IPS-11a (cell line): ENCODE data around the gene ZRANB3.

Experiments
- H3K4me3 ChIP-seq: one replicate; pipeline ENCODE4 v1.5.1; 2013; ENCODE audit warnings: low read depth, low read length, control low read depth

ZRANB3 gene

DNA sequence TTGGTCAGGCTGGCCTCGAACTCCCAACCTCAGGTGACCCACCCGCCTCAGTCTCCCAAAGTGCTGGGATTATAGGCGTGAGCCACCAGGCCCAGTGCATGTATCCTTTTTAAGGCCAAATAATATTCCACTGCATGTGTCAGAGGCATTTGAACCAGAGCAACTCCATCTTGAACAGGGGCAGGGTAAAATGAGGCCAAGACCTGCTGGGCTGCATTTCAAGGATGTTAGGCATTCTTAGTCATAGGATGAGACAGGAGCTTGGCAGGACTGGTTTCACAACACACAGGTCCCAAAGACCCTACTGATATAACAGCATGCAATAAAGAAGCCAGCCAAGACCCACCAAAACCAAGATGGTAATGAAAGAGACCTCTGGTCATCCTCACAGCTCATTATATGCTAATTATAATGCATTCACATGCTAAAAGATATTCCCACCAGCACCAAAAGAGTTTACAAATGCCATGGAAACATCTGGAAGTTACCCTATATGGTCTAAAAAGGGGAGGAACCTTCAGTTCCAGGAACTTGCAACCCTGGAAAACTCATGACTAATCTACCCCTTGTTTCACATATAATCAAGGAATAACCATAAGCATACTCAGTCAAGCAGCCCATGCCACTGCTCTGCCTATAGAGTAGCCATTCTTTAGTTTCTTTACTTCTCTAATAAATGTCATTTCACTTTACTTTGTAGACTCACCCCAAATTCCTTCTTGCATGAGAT, 274.3 kb downstream of the ZRANB3 start:
- no peak overlapping the region for H3K4me3 ChIP-seq

DNA sequence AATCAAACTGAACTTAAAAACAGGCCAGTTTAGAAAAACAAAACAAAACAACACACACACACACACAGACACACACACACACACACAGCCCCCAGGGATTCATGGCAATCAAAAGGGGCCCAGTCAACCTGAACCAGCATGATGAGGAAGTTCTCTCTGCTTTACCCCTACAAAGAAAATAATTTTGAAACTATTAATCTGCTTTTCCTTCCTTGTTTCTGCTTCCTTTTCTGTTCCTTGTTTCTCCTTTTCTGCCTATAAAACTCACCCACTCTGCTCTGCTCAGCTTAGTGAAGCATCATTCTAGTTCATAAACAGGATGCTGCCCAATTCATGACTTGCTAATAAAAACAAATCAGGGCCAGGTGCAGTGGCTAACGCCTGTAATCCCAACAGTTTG, 275.8 kb downstream of the ZRANB3 start:
- H3K4me3 ChIP-seq: no peak overlapping the region

DNA sequence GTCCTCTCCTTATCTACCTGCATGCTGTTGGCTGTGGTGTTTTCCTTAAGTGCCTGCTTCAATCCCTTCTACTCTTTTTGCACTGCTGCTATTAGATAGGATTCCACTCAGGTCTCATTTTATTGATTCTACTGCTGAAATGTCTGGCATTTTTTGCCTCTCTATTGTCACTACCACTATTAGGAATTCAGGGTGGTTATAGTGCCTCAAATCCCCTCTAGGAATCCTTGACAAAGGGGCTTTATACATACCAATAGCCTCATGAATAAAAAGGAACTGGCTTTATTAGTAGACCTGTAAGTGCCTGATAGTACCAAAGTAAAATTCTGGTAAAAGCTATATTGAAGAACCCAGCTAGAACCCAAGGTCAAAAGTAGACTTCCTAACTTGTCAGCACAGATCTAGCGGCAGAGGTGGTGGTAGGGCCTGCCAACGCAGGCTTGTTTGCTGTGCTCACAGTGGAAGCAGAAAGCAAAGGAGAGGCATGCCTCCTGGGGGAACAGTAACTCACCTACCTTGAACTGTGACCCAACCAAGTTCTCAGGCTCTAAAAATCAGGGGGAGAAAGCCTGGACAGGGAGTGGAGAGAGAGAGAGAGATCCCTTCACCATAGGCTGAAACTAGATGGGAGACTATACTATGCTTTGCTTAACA, 278.1 kb downstream of the ZRANB3 start:
- no peak overlapping the region for H3K4me3 ChIP-seq

DNA sequence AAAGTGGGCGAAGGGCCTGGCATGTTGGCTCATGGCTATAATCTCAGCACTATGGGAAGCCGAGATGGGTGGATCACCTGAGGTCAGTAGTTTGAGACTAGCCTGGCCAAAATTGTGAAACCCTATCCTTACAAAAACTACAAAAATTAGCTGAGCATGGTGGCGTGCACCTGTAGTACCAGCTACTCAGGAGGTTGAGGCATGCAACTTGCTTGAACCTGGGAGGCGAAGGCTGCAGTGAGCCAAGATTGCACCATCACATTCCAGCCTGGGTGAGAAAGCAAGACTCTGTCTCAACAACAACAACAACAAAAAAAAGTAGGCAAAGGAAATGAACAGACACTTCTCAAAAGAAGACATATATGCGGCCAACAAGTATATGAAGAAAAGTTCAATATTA, 282.4 kb downstream of the ZRANB3 start:
- no peak overlapping the region for H3K4me3 ChIP-seq

DNA sequence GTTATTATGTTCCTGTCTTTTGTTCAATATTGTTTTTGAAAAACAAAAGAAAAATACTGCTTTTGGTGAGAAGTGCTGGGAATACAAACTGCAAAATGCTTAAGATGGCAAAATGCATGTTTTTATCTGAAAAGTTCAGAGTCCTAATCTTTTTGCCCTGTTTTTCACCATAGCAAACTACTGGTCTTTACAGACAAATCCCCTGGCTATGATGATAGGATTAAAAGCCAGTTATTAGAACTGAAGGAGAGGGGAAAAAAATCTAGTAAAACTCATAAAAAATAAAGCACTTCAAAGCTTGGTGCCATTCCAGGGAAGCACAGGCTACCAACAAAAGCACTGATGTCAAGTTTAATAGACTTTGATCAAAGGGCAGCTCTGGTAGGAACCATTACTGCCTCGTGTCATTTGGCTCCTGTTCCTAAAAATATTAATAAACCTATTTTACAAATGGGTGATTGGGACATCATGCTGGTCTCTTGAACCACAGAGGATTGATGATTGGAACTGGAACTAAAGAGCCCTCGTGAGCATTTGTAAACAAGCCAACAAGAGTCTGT, 284.2 kb downstream of the ZRANB3 start:
- no peak overlapping the region for H3K4me3 ChIP-seq

DNA sequence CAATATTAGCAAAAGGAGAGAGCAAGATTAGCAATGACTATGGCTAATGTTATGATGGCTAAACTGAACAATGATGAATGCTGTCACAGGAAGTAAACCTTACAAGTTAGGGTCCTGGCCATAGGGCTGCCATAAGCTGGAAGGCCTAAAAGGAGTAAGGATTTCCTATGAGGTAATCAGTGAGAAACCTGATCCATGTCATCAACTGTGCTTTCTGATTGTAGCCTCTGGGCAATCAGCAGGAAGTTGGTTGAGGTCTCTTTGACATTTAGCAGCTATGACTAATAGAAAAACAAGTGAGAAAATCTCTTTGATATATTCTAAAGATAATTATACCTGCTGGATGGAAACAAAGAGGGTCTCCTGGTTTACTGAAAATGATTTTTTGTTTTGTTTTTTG, 285.9 kb downstream of the ZRANB3 start:
- no peak overlapping the region for H3K4me3 ChIP-seq

DNA sequence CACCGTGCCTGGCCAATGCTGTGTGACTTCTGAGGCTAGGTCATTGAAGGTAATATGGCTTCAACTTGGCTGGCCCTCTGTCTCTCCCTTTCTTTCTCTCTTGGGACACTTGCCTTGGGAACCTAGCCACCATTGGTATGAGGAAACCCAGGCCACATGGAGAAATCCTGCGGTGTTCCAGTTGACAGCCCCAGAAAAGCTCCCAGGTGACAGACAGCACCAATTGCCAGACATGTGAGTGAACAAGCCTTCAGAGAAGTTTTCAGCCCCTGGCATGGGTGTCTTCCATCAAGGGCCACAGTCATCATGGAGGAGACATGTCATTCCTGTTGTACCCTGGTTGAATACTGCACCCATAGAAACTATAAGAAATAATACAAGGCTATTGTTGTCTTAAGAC, 292.4 kb downstream of the ZRANB3 start:
- H3K4me3 ChIP-seq: no peak overlapping the region

DNA sequence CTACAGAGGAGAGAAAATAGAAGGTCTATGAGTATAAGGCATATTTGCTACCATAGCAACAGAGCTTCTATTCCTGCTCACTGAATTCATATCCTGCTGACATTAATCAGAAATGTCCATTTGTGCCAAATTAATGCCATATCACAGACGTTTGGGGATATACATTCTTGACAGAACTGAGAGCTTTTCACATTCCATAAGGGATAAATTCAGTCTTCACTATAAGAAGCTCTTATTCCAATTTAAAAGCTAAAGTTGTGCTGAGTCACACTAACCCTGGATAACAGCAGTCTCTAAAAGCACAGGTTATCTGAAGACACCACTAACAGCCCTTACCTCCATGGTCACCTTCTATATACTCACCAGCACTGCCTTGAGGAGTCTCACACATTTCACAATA, 300.9 kb downstream of the ZRANB3 start:
- no peak overlapping the region for H3K4me3 ChIP-seq

DNA sequence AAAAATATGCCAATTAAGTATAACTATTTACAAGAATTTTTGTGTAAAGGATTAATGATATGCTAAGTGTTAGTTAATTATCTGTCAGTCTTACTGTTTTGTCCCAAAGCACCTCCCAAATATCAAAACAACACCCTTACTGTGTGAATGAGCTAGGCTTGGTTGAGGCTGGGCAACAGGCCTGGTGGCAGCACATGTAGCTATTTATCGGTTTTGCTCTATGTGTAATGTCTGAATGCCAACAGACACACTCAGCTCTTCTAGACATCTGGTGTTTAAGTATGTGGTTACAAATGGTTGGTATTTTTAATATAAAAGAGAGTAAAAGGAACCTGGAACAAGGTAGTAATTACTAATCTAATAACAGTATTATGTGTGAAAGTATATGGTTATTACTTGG, 303.6 kb downstream of the ZRANB3 start:
- no peak overlapping the region for H3K4me3 ChIP-seq

DNA sequence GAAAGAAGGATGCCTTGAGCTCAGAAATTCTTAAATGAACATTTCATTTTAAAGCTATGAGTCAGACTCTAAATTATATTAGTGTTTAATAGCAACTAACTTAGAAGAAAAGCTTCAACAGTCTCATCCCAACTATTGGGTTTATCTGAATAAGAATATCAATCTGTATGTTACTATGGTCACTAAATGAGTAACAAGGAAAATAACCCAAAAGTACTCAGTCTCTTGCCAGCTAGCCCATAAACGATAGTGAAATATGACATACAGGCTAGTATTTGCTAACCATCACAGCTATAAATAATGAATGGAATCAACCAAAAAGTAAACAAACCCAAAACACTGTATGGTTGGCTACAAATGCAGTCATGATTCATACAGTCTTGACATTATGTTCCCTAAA, 304.1 kb downstream of the ZRANB3 start:
- H3K4me3 ChIP-seq: no peak overlapping the region

DNA sequence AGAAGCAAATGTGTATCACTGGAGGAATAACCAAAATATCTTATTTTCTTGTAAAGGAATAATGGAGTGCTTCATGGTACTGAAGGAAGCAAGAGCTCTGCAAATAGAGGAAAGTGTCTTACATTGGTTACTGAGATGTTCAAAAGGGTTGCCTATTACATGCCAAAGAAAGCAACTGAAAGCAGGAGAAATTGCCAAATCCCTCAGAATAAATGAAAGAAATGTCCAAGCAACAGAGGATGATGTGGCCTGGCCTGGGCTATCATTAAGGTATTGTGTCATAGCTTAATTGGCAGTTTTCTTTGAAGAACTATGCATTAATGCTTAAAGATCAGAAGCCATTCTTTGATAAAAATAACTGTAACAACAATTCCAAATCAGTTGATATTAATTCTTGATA, 305.2 kb downstream of the ZRANB3 start:
- no peak overlapping the region for H3K4me3 ChIP-seq

DNA sequence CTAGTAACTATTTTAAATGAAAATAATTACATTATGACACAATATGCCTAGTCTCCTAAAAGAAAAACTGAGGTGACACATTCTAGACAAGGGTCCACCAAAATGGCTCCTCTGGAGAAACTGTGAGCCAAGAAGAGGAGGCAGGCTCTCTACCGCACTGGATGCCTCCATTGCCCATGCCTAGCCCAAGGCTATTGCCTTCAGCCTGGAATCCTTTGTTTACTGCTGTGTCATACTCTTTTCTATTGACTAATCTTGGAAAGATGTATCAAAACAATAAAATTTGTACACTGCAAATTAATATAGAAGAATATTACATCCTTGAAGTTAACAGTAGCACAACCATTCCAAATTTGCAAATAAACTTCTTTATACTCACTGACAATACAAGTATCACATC, 311.8 kb downstream of the ZRANB3 start:
- no peak overlapping the region for H3K4me3 ChIP-seq

DNA sequence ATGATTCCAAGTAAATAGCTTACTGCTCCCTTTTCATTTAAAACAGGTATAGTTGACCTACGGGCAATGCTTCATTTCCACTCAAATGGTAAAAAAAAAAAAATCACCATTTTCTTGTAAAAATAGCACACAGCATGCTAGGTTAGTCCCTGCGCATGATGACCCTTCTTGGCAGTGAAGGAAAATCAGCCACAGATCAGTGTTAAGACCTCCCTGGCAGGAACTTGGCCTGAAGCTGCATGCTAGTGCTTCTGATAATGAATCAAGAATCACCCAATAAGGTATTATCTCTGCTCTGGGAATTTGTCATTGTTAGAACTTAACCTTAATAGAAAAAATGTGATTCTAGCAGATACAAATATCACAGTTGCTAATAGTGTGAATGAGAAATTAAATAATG, 312.6 kb downstream of the ZRANB3 start:
- no peak overlapping the region for H3K4me3 ChIP-seq

DNA sequence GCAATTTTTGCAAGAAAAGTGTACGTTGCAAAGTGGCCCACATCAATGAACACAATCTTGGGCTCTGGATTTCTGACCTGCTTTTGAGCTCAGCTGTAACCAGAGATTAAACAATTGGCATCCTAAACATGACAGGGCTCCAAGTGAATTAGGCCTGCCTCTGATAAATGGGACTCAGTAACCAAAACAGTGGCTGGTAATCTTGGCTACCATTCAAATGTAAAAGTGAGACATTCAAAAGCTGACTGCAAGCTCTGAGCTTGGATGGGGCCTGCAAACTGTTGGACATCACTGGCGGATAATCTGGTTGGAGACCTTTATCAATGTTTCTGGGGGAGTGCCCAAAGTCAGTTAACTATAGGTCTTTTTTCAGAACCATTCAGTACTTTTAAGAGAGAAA, 318.3 kb downstream of the ZRANB3 start:
- H3K4me3 ChIP-seq: no peak overlapping the region

DNA sequence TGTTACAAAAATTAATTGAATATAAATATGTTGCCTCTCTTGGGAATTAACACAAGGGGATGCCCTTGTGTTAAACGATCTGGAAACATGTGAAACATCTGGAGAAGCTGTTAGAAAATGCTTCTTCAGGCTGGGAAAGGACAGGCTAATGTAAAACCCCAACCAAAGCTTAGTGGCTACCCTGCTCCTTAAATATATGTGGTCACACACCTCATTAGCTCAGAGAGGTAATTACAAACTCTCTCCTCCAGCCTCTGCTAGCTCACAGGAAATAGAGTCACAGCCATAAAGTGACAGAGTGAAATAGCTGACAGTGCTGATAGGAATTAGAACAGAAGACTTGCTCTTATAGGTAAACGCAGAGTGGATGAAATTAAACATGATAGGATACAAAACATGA, 323.0 kb downstream of the ZRANB3 start:
- H3K4me3 ChIP-seq: no peak overlapping the region

DNA sequence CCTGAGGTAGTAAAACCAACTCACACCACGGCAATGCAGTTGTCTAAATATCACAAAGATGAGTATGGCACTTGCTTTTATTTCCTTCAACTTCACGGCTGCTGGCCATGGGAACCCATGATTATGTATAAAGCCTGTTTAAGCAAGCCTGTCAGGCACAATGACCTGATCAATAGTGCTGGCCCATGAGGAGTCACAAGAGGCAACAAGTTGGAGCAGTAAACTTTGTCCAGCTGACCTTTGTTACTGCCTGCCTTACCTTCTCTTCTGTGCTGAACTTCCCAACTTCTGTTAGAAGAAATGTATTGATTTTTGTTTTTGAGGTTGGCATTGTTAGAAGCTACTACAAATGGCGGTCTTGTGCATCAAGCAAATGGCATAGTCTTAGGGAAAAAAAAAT, 327.1 kb downstream of the ZRANB3 start:
- H3K4me3 ChIP-seq: no peak overlapping the region

DNA sequence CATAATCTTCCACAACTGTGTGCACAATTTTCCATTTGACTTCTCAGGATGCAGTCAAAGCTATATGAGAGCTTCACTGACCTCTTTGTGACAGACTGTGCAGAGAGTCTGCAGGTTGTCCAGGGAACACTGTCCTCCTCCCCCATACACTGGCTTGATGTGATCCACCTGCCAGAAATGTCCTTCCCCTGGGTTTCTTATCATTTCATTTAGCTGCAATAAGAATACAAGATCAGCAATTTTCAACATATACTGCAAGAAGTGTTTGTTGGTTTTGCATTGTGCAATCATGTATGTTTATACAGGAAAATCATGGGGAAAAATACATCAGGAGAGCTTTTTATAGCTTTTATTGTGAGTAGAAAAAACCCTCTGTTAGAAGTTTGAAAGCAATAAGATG, 328.3 kb downstream of the ZRANB3 start:
- H3K4me3 ChIP-seq: no peak overlapping the region

DNA sequence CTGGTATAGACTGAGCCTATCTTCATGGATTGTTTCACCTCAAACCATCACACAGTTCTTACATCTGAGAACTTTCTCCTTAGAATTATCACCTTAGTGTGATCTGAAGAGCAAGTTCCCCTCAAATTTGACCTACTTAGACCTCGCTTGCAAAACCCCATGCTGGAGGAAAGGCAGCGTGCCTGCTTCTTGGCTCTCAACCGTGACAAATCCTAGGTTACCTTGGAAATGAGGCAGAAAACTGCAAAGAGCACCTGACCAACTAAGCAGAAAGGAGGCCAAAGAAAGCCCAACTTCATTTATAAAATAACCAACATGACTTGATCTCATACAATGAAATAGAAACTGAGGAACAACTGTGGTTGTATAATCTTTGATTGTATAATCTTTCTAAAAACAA, 332.5 kb downstream of the ZRANB3 start:
- H3K4me3 ChIP-seq: no peak overlapping the region

DNA sequence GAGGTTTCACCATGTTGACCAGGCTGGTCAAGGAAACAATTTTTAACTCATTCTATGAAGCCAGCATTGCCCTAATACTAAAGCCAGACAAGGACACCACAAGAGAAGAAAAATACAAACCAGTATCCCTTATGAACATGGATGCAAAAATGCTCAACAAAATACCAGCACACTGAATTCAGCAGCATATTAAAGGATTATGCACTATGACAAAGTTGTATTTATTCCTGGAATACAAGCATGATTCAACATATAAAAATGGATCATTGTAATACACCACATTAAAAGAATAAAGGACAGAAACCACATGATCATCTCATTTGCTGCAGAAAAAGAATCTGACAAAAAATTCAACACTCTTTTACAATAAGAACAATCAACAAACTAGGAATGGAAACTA, 340.2 kb downstream of the ZRANB3 start:
- H3K4me3 ChIP-seq: no peak overlapping the region

DNA sequence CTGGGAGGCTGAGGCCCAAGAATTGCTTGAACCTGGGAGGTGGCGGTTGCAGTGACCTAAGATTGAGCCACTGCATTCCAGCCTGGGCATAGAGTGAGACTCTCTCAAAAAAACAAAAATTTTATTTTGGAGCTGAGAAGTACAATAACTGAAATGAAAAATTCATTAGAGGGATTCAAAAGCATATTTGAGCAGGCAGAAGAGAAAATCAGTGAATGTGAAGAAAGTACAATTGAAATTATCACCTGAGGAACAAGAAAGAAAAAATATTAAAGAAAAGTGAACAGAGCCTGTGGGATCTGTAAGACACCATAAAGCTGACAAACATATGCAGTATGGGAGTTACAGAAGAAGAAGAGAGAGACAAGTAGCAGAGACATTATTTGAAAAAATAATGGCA, 341.9 kb downstream of the ZRANB3 start:
- H3K4me3 ChIP-seq: no peak overlapping the region

DNA sequence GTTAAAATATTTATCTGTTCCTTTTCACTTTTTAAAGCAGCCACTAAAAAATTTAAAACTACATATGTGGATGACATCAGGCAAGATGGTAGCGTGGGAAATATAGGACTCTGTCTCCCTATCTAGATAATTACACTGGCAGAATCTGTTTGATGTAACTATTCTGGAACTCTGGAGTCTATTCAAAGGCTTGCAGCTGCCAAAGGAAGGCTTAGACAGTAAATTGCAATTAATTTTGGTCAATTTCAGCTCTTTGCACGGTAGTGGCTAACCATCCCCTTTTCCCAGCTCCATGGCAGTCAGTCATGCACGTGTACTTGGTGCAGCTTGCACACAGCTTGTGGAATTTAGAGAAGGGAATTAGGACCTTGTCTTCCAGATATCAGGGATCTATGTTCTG, 343.7 kb downstream of the ZRANB3 start:
- no peak overlapping the region for H3K4me3 ChIP-seq

DNA sequence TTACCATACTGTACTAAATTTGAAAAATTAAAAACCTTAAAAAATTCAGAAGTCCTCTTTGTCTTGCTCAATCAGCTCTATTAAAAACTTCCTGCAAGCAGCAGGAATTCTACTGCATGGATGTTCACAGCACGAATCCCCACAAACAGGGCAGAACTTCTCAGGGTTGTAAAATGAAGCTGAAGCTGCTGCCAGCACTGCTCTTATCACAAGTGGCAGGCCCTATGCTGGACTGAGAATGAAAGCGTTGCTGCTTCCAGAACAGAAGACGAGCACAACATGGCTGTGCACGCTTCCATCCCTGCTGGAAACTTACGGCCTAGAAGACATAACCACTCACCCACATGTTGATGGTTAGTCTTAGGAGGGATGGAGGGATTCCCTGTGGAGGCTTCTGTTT, 345.0 kb downstream of the ZRANB3 start:
- no peak overlapping the region for H3K4me3 ChIP-seq

DNA sequence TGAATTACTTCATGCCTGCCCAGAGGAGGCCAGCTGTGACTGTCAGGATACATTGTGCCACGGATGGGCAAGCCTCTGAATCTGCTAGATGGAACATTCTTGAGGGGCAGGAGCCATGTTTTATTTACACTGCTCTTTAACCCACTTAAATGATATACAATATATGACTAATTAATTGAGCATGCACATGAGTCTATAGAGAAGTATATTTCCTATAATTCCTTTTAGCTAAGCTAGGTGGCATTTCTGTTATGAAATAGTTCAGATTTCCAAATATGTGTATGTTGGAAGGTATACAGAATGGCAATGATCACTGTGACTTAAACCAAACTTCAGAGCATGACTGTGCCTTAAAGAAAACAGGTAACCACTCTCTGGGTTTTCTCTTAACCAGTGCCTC, 347.2 kb downstream of the ZRANB3 start:
- H3K4me3 ChIP-seq: no peak overlapping the region
